Measurements from ENCODE around the gene N4BP3. TPM values are rescaled to one million over a fixed set of nuclear protein-coding genes. Genes with fewer than 3 reads are reported as not detected.

The N4BP3 gene
- under 1 TPM in 1 of 2 donors, not detected in 1; 0.07 TPM for total RNA-seq

GRCh38 chr5:178113141-178113787 lies at the start of gene N4BP3:
N4BP3 (plus strand) TSS chr5:178113532; CDS start chr5:178119584, 6,052 bp downstream.
- Histone ChIP-seq H3K4me1 (ENCODE audit: control insufficient read depth in 1 of 2, low read depth in 2 of 2) (peaks cover 0 to 12% of the 10 kb centered on the region in 2 donors), H3K4me3 (peak within 1 kb of the TSS; percentile 62), H3K27ac (no peak within 1 kb of the TSS), H3K27me3 (replicated peaks; ENCODE audit: insufficient read depth) (no peaks in the 10 kb centered on the region), H3K9me3 (no peaks in the 10 kb centered on the region), H3K36me3 (no peaks in the 10 kb centered on the region)
- no peak for TF ChIP-seq CTCF (IDR thresholded peaks at IDR 0.05)
- no peak for ATAC-seq (ENCODE audit: insufficient number of reproducible peaks, low FRiP score, low read depth)
- no peak for DNase-seq (ENCODE audit: low spot score)

GRCh38 chr5:178067755-178068154 lies 45.6 kb upstream of the N4BP3 start:
- no peaks in the 10 kb centered on the region for H3K27me3 ChIP-seq (replicated peaks; ENCODE audit: insufficient read depth)
- H3K36me3 ChIP-seq = no peaks in the 10 kb centered on the region
- H3K27ac ChIP-seq = no peak overlapping the region
- DNase-seq (ENCODE audit: low spot score) (no peak), ATAC-seq (ENCODE audit: insufficient number of reproducible peaks, low FRiP score, low read depth) (no peak)
- no peak for TF ChIP-seq CTCF (IDR thresholded peaks at IDR 0.05)
- no peak overlapping the region for H3K4me3 ChIP-seq
- no peaks in the 10 kb centered on the region for H3K9me3 ChIP-seq
- H3K4me1 ChIP-seq (ENCODE audit: control insufficient read depth in 1 of 2, low read depth in 2 of 2) = no peaks in the 10 kb centered on the region

- Histone ChIP-seq H3K4me3 (no peak overlapping the region), H3K27me3 (replicated peaks; ENCODE audit: insufficient read depth) (no peaks in the 10 kb centered on the region), H3K27ac (no peak overlapping the region), H3K9me3 (no peaks in the 10 kb centered on the region), H3K36me3 (no peaks in the 10 kb centered on the region), H3K4me1 (ENCODE audit: control insufficient read depth in 1 of 2, low read depth in 2 of 2) (no peaks in the 10 kb centered on the region)
- ATAC-seq (ENCODE audit: insufficient number of reproducible peaks, low FRiP score, low read depth) (no peak), DNase-seq (ENCODE audit: low spot score) (no peak)
- no peak for TF ChIP-seq CTCF (IDR thresholded peaks at IDR 0.05)
Observed at GRCh38 chr5:178068293-178068692, 45.0 kb upstream of the N4BP3 start.

- Histone ChIP-seq H3K27ac (no peak overlapping the region), H3K4me3 (no peak overlapping the region), H3K4me1 (ENCODE audit: control insufficient read depth in 1 of 2, low read depth in 2 of 2) (no peaks in the 10 kb centered on the region), H3K9me3 (no peaks in the 10 kb centered on the region), H3K36me3 (no peaks in the 10 kb centered on the region), H3K27me3 (replicated peaks; ENCODE audit: insufficient read depth) (no peaks in the 10 kb centered on the region)
- TF ChIP-seq CTCF (IDR thresholded peaks at IDR 0.05) = no peak
- DNase-seq (ENCODE audit: low spot score) (no peak), ATAC-seq (ENCODE audit: insufficient number of reproducible peaks, low FRiP score, low read depth) (no peak)
Observed at GRCh38 chr5:178069909-178070308, 43.4 kb upstream of the N4BP3 start.

- H3K27me3 ChIP-seq (replicated peaks; ENCODE audit: insufficient read depth) = no peaks in the 10 kb centered on the region
- ATAC-seq (ENCODE audit: insufficient number of reproducible peaks, low FRiP score, low read depth) = no peak
- TF ChIP-seq CTCF (IDR thresholded peaks at IDR 0.05) = no peak
Observed at GRCh38 chr5:178071108-178071507, 42.2 kb upstream of the N4BP3 start.

More at GRCh38 chr5:178071108-178071507, 42.2 kb upstream of the N4BP3 start:
- Histone ChIP-seq H3K4me1 (ENCODE audit: control insufficient read depth in 1 of 2, low read depth in 2 of 2) (no peaks in the 10 kb centered on the region), H3K4me3 (no peak overlapping the region), H3K9me3 (no peaks in the 10 kb centered on the region), H3K36me3 (no peaks in the 10 kb centered on the region), H3K27ac (no peak overlapping the region)
- no peak for DNase-seq (ENCODE audit: low spot score)
